ENCODE results near the gene MTERF2. TPM values are rescaled to one million over a fixed set of nuclear protein-coding genes. Genes with fewer than 3 reads are reported as not detected.

MTERF2 gene
- total RNA-seq, 1 experiment from 2014 or later, result 7.8 TPM

DNA sequence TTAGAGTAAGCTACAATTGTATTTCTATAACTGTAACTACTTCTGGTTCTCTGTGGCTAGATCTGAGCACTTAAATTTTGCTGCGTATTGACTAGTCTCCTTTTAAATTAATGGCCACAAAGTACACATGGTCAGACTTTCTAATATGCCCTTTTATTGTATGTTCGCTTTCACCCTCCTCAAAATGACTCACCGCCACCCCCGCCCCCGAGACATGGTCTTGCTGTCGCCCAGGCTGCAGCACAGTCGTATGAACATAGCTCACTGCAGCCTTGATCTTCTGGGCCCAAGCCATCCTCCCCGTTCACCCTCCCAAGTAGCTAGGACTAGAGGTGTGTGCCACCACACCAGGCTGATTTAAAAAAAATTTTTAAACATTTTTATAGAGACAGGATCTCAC lies 11.8 kb downstream of the MTERF2 start:
- no peak for DNase-seq (ENCODE audit: low read depth, low spot score)
- ChIA-PET POLR2A (no interaction called here), RAD21 (ENCODE audit: low non-redundant PET in 1 of 2, low total read pairs in 2 of 2, uncharacterized antibody in 2 of 2, unreplicated experiment in 2 of 2) (no interaction called here), CTCF (no interaction called here)
- intact Hi-C loops (cut with micrococcal nuclease), result no loop called here
- TF ChIP-seq YY1 (IDR thresholded peaks at IDR 0.05; ENCODE audit: extremely low read depth, insufficient replicate concordance, low read depth, low read length) (no peak), EGR1 (IDR thresholded peaks at IDR 0.05; ENCODE audit: low read depth) (no peak), TCF7L2 (IDR thresholded peaks at IDR 0.05; ENCODE audit: borderline replicate concordance, extremely low read depth, insufficient read depth, insufficient read length) (no peak), SRF (IDR thresholded peaks at IDR 0.05; ENCODE audit: low read depth) (no peak), POLR2A (IDR thresholded peaks at IDR 0.05; ENCODE audit: borderline replicate concordance, extremely low read depth, insufficient read depth, insufficient read length) (no peak), RAD21 (IDR thresholded peaks at IDR 0.05; ENCODE audit: low read depth) (no peak), CBX3 (IDR thresholded peaks at IDR 0.05; ENCODE audit: low read depth) (no peak), FOSL1 (IDR thresholded peaks at IDR 0.05; ENCODE audit: low read depth) (no peak), ELF1 (IDR thresholded peaks at IDR 0.05; ENCODE audit: borderline replicate concordance, low read depth) (no peak), SP1 (IDR thresholded peaks at IDR 0.05; ENCODE audit: low read depth) (no peak), SIN3A (IDR thresholded peaks at IDR 0.05; ENCODE audit: low read depth) (no peak), ZFX (IDR thresholded peaks at IDR 0.05) (no peak)
- TF ChIP-seq, protein P1, sequence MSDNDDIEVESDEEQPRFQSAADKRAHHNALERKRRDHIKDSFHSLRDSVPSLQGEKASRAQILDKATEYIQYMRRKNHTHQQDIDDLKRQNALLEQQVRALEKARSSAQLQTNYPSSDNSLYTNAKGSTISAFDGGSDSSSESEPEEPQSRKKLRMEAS (IDR thresholded peaks at IDR 0.05), result no peak
- TF ChIP-seq, protein P2, sequence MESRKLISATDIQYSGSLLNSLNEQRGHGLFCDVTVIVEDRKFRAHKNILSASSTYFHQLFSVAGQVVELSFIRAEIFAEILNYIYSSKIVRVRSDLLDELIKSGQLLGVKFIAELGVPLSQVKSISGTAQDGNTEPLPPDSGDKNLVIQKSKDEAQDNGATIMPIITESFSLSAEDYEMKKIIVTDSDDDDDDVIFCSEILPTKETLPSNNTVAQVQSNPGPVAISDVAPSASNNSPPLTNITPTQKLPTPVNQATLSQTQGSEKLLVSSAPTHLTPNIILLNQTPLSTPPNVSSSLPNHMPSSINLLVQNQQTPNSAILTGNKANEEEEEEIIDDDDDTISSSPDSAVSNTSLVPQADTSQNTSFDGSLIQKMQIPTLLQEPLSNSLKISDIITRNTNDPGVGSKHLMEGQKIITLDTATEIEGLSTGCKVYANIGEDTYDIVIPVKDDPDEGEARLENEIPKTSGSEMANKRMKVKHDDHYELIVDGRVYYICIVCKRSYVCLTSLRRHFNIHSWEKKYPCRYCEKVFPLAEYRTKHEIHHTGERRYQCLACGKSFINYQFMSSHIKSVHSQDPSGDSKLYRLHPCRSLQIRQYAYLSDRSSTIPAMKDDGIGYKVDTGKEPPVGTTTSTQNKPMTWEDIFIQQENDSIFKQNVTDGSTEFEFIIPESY (IDR thresholded peaks at IDR 0.05; ENCODE audit: extremely low read depth, insufficient replicate concordance, low read length), result no peak
- TF ChIP-seq, protein P3, sequence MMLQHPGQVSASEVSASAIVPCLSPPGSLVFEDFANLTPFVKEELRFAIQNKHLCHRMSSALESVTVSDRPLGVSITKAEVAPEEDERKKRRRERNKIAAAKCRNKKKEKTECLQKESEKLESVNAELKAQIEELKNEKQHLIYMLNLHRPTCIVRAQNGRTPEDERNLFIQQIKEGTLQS (IDR thresholded peaks at IDR 0.05), result no peak
- Histone ChIP-seq H3K27ac (ENCODE audit: low read depth, low read length) (no peak overlapping the region), H3K9me2 (ENCODE audit: insufficient read depth) (no peaks in the 10 kb centered on the region), H4K20me1 (ENCODE audit: insufficient read depth) (no peaks in the 10 kb centered on the region), H3K4me1 (ENCODE audit: control insufficient read depth in 1 of 2, insufficient read depth in 2 of 2, low read length in 2 of 2) (peaks cover 3 to 5% of the 10 kb centered on the region in 2 experiments; a peak in 2 of 4 replicates), H3K9me3 (ENCODE audit: control insufficient read depth in 1 of 2, insufficient read depth in 1 of 2, low read depth in 1 of 2, low read length in 2 of 2) (no peaks in the 10 kb centered on the region), H2AFZ (ENCODE audit: low read depth, low read length, poor library complexity, severe bottlenecking) (no peak overlapping the region), H3K4me2 (ENCODE audit: low read length) (no peak overlapping the region), H3K79me2 (ENCODE audit: insufficient read depth, low read length) (no peaks in the 10 kb centered on the region), H3K27me3 (ENCODE audit: insufficient read depth, low read length) (no peaks in the 10 kb centered on the region), H3K4me3 (replicated peaks in 1 of 2; ENCODE audit: low read depth in 1 of 2, low read length in 2 of 2) (no peak overlapping the region), H3K36me3 (ENCODE audit: control insufficient read depth in 1 of 2, insufficient read depth in 2 of 2, low read length in 2 of 2) (peaks cover 0 to 13% of the 10 kb centered on the region in 2 experiments; a peak in 3 of 4 replicates), H3K9ac (ENCODE audit: low read length) (no peak overlapping the region)
- no peak for ATAC-seq
- BruUV-seq (replicated peaks), result no TSS peak
